Kidney glomerular epithelial cell (primary cell): Measurements from ENCODE around the gene PHC2.
"Not testable (repeated sequence)": the region's sequence is repeated elsewhere in the genome, so short reads cannot be mapped to it uniquely, and the experiment has no call there.

ENCODE experiments used
- DNase-seq: peaks from one replicate; lab custom pipeline; 2025; lab: John Stamatoyannopoulos, UW

PHC2 gene

GRCh38 chr1:33310702-33311101, 120.2 kb downstream of the PHC2 start:
- DNase-seq, result no peak

- not testable (repeated sequence) for DNase-seq
These were observed 121.5 kb downstream of the PHC2 start for GRCh38 chr1:33309351-33309750.

GRCh38 chr1:33307494-33307864, 123.4 kb downstream of the PHC2 start:
- DNase-seq, result no peak

- DNase-seq, result no peak
These were observed 124.0 kb downstream of the PHC2 start for GRCh38 chr1:33306653-33307493.

- no peak for DNase-seq
These were observed 124.9 kb downstream of the PHC2 start for GRCh38 chr1:33305816-33306652.

- no peak for DNase-seq
These were observed 125.9 kb downstream of the PHC2 start for GRCh38 chr1:33305016-33305415.

- no peak for DNase-seq
These were observed 128.6 kb downstream of the PHC2 start for GRCh38 chr1:33302325-33302724.

- no peak for DNase-seq
These were observed 129.5 kb downstream of the PHC2 start for GRCh38 chr1:33301273-33301984.

- DNase-seq, result no peak
These were observed 130.2 kb downstream of the PHC2 start for GRCh38 chr1:33300673-33301072.

- DNase-seq, result no peak
These were observed 131.3 kb downstream of the PHC2 start for GRCh38 chr1:33299461-33300155.

- peak; percentile 17 for DNase-seq
These were observed 132.1 kb downstream of the PHC2 start for GRCh38 chr1:33298623-33299277.

- no peak for DNase-seq
These were observed 132.8 kb downstream of the PHC2 start for GRCh38 chr1:33297911-33298622.

GRCh38 chr1:33296824-33297223, 134.1 kb downstream of the PHC2 start:
- DNase-seq, result no peak

GRCh38 chr1:33296082-33296458, 134.8 kb downstream of the PHC2 start:
- DNase-seq, result no peak

GRCh38 chr1:33295450-33296081, 135.3 kb downstream of the PHC2 start:
- DNase-seq, result peak; percentile 34

- no peak for DNase-seq
These were observed 135.9 kb downstream of the PHC2 start for GRCh38 chr1:33295023-33295422.

- no peak for DNase-seq
These were observed 136.6 kb downstream of the PHC2 start for GRCh38 chr1:33294071-33295010.

GRCh38 chr1:33292726-33293340, 138.1 kb downstream of the PHC2 start:
- DNase-seq, result no peak

- not testable (repeated sequence) for DNase-seq
These were observed 140.3 kb downstream of the PHC2 start for GRCh38 chr1:33290615-33291014.
